PC-9 (cell line): ENCODE results near the gene ECE1. TPM values are rescaled to one million over a fixed set of nuclear protein-coding genes. Genes with fewer than 3 reads are reported as not detected.
"Not testable (repeated sequence)": the region's sequence is repeated elsewhere in the genome, so short reads cannot be mapped to it uniquely, and the experiment has no call there.

Source experiments
- BruUV-seq: library from RNA; stranded (reverse); fragments of 400-500 nt; replicated peaks from 2 replicates; lab custom pipeline; 2021; lab: Mats Ljungman, UMichigan
- CTCF ChIA-PET: fragments of 300-600 bp; sonication (Branson Sonifier 250); formaldehyde crosslinking; loops from one replicate; lab custom pipeline; 2022; ENCODE audit warnings: antibody characterized with exemption; lab: Charles Lee
- POLR2A ChIA-PET: fragments of 300-600 bp; sonication (Branson Sonifier 250); formaldehyde crosslinking; loops from one replicate; lab custom pipeline; 2022; ENCODE audit warnings: antibody characterized with exemption; ENCODE audit not compliant: unreplicated experiment; lab: Charles Lee
- DNase-seq, 2 experiments: peaks; one replicate each; pipeline versions ENCODE4 v3.0.0 to v3.0.0-alpha.2; 2015 to 2022; ENCODE audit warnings: mixed read lengths in 1 of 2
- H2AFZ ChIP-seq: fragments of 200-600 bp; sonication (generic); 2 replicates; pipeline ENCODE4 v1.8.1; 2017; ENCODE audit warnings: antibody characterized with exemption
- H3F3A ChIP-seq: fragments of 200-600 bp; sonication (generic); 2 replicates; pipeline ENCODE4 v1.8.1; 2017; ENCODE audit warnings: antibody characterized with exemption, mild to moderate bottlenecking, low read depth; ENCODE audit not compliant: insufficient read depth
- H3K27ac ChIP-seq: fragments of 200-600 bp; sonication (generic); 2 replicates; pipeline ENCODE4 v1.6.1; 2016; ENCODE audit warnings: mixed run types
- H3K27me3 ChIP-seq: fragments of 200-600 bp; sonication (generic); 2 replicates; pipeline ENCODE4 v1.6.1; 2016; ENCODE audit warnings: low read depth, mixed run types; ENCODE audit not compliant: insufficient read depth
- H3K36me3 ChIP-seq: fragments of 200-600 bp; sonication (generic); 2 replicates; pipeline ENCODE4 v1.6.1; 2016; ENCODE audit warnings: low read depth, mixed run types
- H3K4me1 ChIP-seq: fragments of 200-600 bp; sonication (generic); replicated peaks from 2 replicates; pipeline ENCODE4 v1.6.1; 2016; ENCODE audit warnings: mixed run types; ENCODE audit not compliant: insufficient read depth
- H3K4me2 ChIP-seq: fragments of 200-600 bp; sonication (generic); 2 replicates; pipeline ENCODE4 v1.6.1; 2017; ENCODE audit warnings: mixed run types
- H3K4me3 ChIP-seq: fragments of 200-600 bp; sonication (generic); 2 replicates; pipeline ENCODE4 v1.6.1; 2016; ENCODE audit warnings: mixed run types
- H3K79me2 ChIP-seq: fragments of 200-600 bp; sonication (generic); 2 replicates; pipeline ENCODE4 v1.6.1; 2017; ENCODE audit warnings: low read depth, mixed run types
- H3K9me2 ChIP-seq: fragments of 200-600 bp; sonication (generic); 2 replicates; pipeline ENCODE4 v1.8.1; 2017; ENCODE audit warnings: mild to moderate bottlenecking; ENCODE audit not compliant: insufficient read depth
- H3K9me3 ChIP-seq: fragments of 200-600 bp; sonication (generic); 2 replicates; pipeline ENCODE4 v1.8.1; 2016; ENCODE audit warnings: low read depth; ENCODE audit not compliant: insufficient read depth
- H4K20me1 ChIP-seq: fragments of 200-600 bp; sonication (generic); 2 replicates; pipeline ENCODE4 v1.8.1; 2017; ENCODE audit not compliant: insufficient read depth
- CTCF ChIP-seq: fragments of 200-600 bp; sonication (generic); conservative IDR thresholded peaks from 2 replicates; pipeline ENCODE4 v1.6.1; 2017; ENCODE audit warnings: mixed run types, antibody characterized with exemption, mild to moderate bottlenecking, moderate library complexity
- EZH2 ChIP-seq: fragments of 200-600 bp; sonication (generic); IDR thresholded peaks from 2 replicates; pipeline ENCODE4 v1.8.0; 2017; ENCODE audit warnings: antibody characterized with exemption, low read depth
- intact Hi-C: fragments of 100-400 bp; cut with micrococcal nuclease; formaldehyde crosslinking; loops from one replicate; pipeline ENCODE4 v1.10.0; 2022; ENCODE audit not compliant: unreplicated experiment
- total RNA-seq: library from RNA; stranded (reverse); gene quantifications from 2 replicates; pipeline ENCODE4 v1.2.3, GENCODE V29; 2021

Gene ECE1
- total RNA-seq, 1 experiment from 2014 or later, result 80.8 TPM

- Histone ChIP-seq H3K4me2 (no peak overlapping the region), H3F3A (no peaks in the 10 kb centered on the region), H3K4me3 (no peak overlapping the region), H3K9me2 (no peaks in the 10 kb centered on the region), H4K20me1 (no peaks in the 10 kb centered on the region), H3K79me2 (no peaks in the 10 kb centered on the region), H3K36me3 (no peaks in the 10 kb centered on the region), H2AFZ (no peak overlapping the region), H3K4me1 (no peaks in the 10 kb centered on the region), H3K9me3 (no peaks in the 10 kb centered on the region), H3K27me3 (no peaks in the 10 kb centered on the region), H3K27ac (no peak overlapping the region)
- DNase-seq, result peak in 1 of 2 experiments; percentile 25
- ChIA-PET POLR2A (no interaction called here), CTCF (interaction anchor here (0.6 to 1.5 kb wide), 3 partner anchors 14 to 522 kb away, joined by 3 to 5 read pairs (median 3); no protein-coding TSS in a partner anchor)
- intact Hi-C loops, result no loop called here
- TSS peak; percentile 44 for BruUV-seq
- TF ChIP-seq EZH2 (no peak), CTCF (peak; percentile 46; the same call in 1 of the 2 replicates)
Measured at GRCh38 chr1:21217812-21218596, 72.3 kb downstream of the ECE1 start.

GRCh38 chr1:21216835-21217811, 73.1 kb downstream of the ECE1 start:
- no peak overlapping the region for H3K4me2 ChIP-seq
- H3K36me3 ChIP-seq, result no peaks in the 10 kb centered on the region
- no peaks in the 10 kb centered on the region for H4K20me1 ChIP-seq
- DNase-seq, result peak in 1 of 2 experiments; percentile 37
- no peaks in the 10 kb centered on the region for H3K27me3 ChIP-seq
- no TSS peak for BruUV-seq
- H3K9me2 ChIP-seq, result no peaks in the 10 kb centered on the region
- H3K27ac ChIP-seq, result no peak overlapping the region
- peak; percentile 81 for TF ChIP-seq CTCF
- TF ChIP-seq EZH2, result no peak
- ChIA-PET POLR2A (no interaction called here), CTCF (interaction anchor here (0.7 to 1.5 kb wide), 2 partner anchors 35 to 38 kb away, joined by 3 to 5 read pairs; no protein-coding TSS in a partner anchor)
- no peaks in the 10 kb centered on the region for H3K79me2 ChIP-seq
- H3K4me1 ChIP-seq, result no peaks in the 10 kb centered on the region
- no peaks in the 10 kb centered on the region for H3K9me3 ChIP-seq
- H2AFZ ChIP-seq, result no peak overlapping the region
- no peaks in the 10 kb centered on the region for H3F3A ChIP-seq
- intact Hi-C loops, result no loop called here
- no peak overlapping the region for H3K4me3 ChIP-seq

GRCh38 chr1:21212126-21212525, 78.1 kb downstream of the ECE1 start:
- CTCF ChIA-PET, result no interaction called here
- Histone ChIP-seq H2AFZ (no peak overlapping the region), H3F3A (no peaks in the 10 kb centered on the region), H3K27ac (no peak overlapping the region), H3K27me3 (no peaks in the 10 kb centered on the region), H3K36me3 (no peaks in the 10 kb centered on the region), H3K9me2 (no peaks in the 10 kb centered on the region), H3K4me1 (no peaks in the 10 kb centered on the region), H3K4me3 (no peak overlapping the region), H4K20me1 (no peaks in the 10 kb centered on the region), H3K4me2 (no peak overlapping the region), H3K9me3 (no peaks in the 10 kb centered on the region), H3K79me2 (no peaks in the 10 kb centered on the region)
- intact Hi-C loops, result no loop called here
- DNase-seq, result no peak
- no TSS peak for BruUV-seq
- no peak for TF ChIP-seq CTCF
- no peak for TF ChIP-seq EZH2
- POLR2A ChIA-PET, result no interaction called here

GRCh38 chr1:21208137-21208700, 82.0 kb downstream of the ECE1 start:
- POLR2A ChIA-PET, H3K36me3 ChIP-seq, H3K27me3 ChIP-seq, H3K4me3 ChIP-seq, DNase-seq, intact Hi-C loops, H3K79me2 ChIP-seq, H3K4me1 ChIP-seq, CTCF ChIA-PET, H3F3A ChIP-seq, H3K9me3 ChIP-seq, H3K27ac ChIP-seq, BruUV-seq, H2AFZ ChIP-seq, H3K4me2 ChIP-seq, H4K20me1 ChIP-seq, H3K9me2 ChIP-seq: not testable (repeated sequence)
